Measurements from ENCODE around the gene ZNF778.

ZNF778 gene

GRCh38 chr16:89217388-89218191 lies at the start of gene ZNF778:
Gene ZNF778 (plus strand): TSS chr16:89217703. CDS start chr16:89221128, 3,425 bp downstream.
- peak; percentile 81 for DNase-seq

- DNase-seq, result no peak
These were observed 48.9 kb upstream of the ZNF778 start for GRCh38 chr16:89168381-89169189.

DNA sequence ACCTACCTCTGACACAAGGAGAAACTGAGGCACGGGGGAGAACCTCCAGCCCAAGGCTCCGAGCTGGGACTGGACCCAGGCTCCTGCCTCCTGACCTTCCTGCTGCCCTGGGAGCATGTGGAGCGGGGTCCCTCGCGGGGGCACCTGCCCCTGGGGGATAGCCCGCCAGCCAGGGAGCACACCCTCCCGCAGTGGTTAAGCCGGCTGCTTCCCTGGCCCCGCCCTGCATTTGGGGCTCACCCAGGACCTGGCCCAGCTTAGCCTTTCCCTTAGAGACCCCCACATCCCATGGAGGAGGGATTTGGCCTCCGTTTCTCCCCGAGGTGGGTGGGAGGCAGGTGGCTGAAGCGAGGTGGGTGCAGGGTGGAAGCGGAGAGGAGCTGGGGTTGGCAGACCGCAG lies 47.7 kb upstream of the ZNF778 start:
- DNase-seq, result no peak

- no peak for DNase-seq
These were observed 46.9 kb upstream of the ZNF778 start for GRCh38 chr16:89170346-89171215.

- DNase-seq, result peak; percentile 86
These were observed 46.0 kb upstream of the ZNF778 start, which contains the start of gene CDH15 for GRCh38 chr16:89171216-89172170. Gene CDH15 (plus strand): TSS chr16:89171748. CDS start chr16:89171832, 84 bp downstream.

DNA sequence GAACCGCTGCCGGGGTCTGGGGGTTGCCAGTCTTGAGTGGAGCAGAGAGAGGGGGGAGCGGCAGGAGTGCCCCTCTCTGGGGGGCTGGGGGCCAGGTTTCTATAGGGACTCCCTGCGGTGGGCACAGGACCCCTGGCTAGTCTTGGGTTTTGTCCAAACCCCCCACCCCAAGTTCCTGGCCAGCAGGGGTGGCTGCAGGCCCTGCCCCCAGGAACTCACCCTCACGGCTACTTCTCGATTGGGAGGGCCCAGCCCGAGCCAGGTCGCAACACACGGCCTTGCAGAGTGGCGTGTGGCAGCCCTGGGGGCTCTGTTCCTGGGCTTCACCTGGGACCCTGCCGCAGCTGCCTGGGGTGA lies 45.4 kb upstream of the ZNF778 start:
- DNase-seq, result no peak

GRCh38 chr16:89172528-89173173 lies 44.9 kb upstream of the ZNF778 start:
- no peak for DNase-seq

- DNase-seq, result no peak
These were observed 44.2 kb upstream of the ZNF778 start for GRCh38 chr16:89173174-89173921.

DNA sequence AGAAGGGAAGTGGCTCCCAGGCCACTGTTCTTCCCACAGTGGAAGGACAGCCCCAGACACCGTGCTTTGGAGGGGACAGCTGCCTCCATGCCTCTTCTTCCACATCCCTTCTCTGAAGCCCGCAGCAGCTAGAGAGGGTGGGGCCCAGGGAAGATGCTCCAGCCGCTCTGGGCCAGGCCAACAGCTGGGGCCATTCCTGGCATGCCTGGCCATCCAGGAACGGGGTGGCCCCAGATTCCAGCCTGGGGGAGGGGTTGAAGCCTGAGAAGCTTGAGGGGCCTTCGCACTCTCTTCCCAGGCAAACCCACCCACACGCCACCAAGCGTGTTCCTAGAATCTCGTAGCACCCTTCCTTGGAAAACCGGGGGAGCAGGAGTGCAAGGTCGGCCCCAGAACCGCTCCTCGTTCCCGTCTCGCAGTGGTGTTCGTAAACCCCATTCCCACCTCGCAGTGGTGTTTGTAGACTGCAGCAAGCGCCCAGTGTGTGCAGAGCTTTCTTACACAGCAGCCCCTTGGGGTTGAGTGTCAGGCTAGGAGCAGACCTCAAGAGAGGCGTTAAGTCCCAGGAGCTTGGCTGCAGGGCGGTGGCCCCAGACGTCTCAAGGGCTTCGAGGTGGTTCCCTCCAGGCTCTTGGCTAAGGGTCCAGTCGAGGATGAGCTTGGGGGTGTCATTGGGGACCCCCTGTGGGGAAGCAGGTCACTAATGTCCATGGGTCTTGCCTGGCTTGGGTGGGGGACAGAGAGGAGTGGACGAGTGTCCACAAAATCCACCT lies 43.3 kb upstream of the ZNF778 start:
- DNase-seq, result no peak

GRCh38 chr16:89174877-89175276 lies 42.6 kb upstream of the ZNF778 start:
- no peak for DNase-seq

DNA sequence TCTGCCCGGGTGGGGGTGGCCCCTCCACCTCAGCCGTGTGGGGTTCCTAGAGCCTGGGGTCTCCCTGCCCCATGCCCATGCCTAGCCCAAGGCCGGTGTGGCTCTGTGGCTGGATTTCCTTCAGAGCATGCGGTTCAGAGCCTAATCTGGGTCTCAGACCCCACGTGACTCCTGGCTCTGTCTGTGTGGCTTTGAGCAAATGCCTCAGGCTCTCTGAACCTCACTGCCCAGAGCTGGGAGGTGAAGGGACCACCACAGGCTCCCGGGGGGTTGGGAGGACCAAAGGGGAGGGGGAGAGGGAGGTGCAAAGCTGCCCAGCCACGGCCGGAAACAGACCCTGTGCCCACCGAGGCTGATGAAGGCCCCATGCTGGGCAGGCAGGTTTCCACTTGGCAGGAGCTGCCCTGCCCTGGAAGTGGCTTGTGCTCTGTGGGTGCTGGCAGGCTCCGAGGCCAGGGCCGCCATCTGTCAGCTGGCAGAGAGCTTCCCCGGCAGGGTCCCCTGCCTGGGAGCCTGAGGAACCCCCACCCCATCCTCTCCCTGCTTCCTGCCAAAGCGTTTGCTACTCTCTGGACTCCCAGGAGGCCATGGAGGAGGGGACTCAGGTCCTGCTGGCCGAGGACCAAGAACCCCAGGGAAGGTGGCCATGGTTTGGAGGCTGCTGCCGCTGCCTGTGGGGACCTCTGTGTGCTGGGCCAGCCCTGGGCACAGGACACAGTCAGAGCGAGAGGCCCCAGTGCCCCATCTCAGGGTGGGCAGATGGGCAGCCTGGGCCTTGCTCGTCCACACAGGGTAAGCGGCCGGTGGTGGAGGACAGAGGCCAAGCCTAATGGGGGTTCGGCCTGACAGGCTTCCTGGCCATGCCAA lies 42.0 kb upstream of the ZNF778 start:
- DNase-seq, result no peak

DNA sequence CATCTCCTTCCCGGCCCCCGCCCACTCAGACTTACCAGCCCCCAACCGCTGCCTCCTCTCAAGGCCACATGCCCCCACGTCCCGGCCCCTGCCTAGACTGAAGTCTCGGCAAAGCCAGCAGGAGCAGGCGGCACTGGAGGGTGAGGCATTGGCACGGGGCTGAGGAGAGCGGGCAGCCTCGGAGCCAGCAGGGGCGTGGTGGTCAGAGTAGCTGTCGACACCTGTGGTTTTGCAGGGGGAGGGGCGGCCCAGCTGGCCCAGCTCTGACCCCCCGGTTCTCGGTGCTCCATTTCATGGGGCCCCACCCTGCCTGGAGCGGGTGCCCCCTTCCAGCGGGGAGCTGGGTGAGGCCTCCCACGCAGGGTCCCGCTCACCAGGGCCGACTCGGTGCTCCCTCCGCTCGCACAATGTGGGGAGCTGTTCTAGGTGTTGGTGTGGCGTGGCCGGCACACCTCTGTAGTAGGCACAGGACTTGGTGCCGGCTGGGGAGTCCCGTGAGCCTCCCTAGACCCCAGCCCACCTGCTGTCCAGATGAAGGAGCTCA lies 41.3 kb upstream of the ZNF778 start:
- no peak for DNase-seq

DNA sequence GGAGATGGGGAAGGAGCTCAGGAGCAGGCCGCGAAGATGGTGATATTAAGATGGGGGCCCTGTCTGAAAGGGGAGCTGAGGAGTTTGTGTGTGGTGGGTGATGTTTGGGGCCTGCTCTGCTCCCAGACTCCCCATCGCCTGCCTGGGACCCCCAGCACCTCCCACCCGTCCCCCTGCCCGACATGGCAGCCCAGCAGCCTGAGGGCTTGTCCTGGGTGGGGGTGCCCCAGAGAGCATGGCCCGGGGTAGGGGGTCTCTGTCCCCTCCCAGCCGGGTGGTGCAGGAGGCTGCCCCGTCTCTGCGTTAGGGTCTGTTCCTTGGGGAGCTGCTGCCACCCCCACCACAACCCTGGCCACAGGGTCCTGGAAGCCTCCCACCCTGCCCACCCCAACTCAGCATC lies 40.8 kb upstream of the ZNF778 start:
- DNase-seq, result no peak

DNA sequence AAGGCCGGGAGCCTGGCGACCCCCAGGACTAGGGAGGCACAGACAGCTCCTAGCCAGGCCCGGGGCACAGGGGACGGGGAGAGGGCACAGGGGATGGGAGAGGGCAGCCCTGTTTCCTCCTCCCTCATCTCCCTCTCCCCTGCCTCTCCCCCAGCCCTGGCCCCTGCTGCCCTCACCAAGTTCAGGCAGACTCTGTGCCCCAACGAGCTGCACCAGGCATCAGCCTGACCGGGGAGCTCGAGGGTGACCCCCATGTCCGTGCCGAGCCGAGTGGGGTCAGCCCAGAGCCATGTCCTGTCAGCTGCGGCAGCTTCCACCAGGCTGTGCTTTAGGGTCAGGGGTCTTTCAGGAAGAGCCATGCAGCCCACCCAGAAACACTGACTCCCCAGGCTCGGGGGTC lies 40.0 kb upstream of the ZNF778 start:
- DNase-seq, result no peak

DNA sequence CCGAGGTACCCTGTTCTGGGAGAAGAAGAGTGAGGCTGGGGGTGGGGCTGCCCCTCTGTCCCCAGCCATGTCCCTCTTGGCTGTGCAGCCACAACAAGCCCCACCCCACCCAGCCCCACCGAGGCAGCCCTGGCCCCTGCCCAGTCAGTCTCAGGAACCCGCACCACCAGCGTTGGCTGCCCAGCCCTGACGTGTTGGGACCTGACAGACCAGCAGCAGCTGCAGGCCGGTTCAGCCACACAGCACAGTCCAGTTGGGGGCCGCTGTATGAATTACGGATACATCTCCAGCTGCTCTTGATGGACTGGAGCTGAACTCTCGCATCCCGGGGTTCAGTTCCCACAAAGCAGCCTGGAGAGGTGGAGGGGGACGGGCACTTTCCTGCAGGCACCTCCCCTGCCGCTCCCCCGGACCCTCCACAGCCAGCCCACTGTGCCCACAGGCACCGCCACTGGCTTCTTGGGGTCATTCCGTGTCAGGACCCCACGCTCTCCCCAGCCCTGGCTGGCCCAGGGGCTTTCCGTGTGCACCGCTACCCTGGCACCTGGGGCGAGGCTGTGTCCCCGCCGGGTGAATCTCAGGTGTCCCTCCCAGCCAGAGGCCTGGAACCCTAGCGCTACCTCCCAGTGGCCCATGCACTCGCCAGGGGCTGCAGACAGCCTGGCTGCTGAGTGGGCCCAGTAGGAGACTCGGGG lies 38.9 kb upstream of the ZNF778 start:
- no peak for DNase-seq

DNA sequence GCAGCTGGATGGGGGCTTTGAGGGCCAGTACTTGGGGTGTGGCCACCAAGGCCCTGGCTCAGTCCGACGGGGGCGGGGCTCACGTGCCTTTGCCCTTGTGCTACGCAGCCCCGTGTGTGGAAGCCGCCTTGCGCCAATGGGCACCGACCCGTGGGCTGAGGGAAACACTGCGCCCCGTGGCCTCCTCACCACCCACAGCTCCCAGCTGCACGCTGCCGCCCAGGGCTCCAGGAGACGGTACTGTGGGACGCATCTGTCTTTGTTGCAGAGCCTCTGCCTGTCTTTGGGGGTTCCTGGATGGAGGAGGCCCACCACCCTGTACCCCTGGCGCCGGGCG lies 38.4 kb upstream of the ZNF778 start:
- no peak for DNase-seq

DNA sequence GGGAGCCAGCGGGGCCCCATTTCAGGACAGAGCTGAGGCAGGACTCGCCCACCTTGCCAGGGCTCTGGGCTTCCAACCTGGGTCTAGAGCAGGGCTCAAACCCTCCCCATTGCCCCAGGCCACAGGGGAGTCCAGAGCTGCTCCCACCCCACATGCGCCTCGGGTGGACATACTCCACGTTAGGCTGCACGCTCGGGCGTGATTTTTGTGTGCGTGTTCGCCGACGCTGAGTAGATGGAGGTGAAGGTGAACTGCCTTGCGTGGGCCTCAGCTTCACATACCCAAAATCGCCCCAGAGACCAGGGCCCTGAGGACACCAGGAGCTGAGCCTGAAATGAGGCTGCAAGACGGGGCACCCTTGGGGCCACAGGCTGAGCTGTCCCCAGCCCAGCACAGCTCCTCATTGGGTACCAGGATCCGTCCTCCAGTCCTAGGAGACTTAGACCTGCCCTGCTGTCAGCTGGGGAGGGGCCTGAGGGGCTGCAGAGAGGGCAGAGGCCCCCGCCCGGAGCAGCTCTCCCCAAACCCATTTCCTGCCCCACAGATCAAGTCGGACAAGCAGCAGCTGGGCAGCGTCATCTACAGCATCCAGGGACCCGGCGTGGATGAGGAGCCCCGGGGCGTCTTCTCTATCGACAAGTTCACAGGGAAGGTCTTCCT lies 37.7 kb upstream of the ZNF778 start:
- DNase-seq, result no peak

Data from EL (cell line).